Gastroesophageal sphincter (tissue), 3 donors: Measurements from ENCODE around the gene DNAH11.

Experiments used
- CTCF ChIP-seq, 4 experiments: fragments of 200-600 bp in 2 of 4; fragments of 450-650 bp in 2 of 4; sonication (generic) in 1 of 4; IDR thresholded peaks; one replicate each; pipeline ENCODE4 v1.5.1; 2017 to 2019; ENCODE audit warnings: antibody characterized with exemption in 4 of 4, mild to moderate bottlenecking in 2 of 4, moderate library complexity in 2 of 4
- EP300 ChIP-seq: sonication (generic); formaldehyde crosslinking; IDR thresholded peaks from one replicate; pipeline ENCODE4 v1.6.1; 2017; ENCODE audit warnings: antibody characterized with exemption, mild to moderate bottlenecking
- POLR2A ChIP-seq, 2 donors: fragments of 450-650 bp; IDR thresholded peaks; one replicate each; pipeline ENCODE4 v1.6.1; 2017; ENCODE audit warnings: antibody characterized with exemption in 2 of 2, mild to moderate bottlenecking in 2 of 2, moderate library complexity in 1 of 2
- POLR2AphosphoS5 ChIP-seq: sonication (generic); formaldehyde crosslinking; IDR thresholded peaks from one replicate; pipeline ENCODE4 v1.6.1; 2017; ENCODE audit warnings: antibody characterized with exemption

GRCh38 chr7:21829731-21830130 is 286.9 kb downstream of the DNAH11 start:
- TF ChIP-seq CTCF (IDR thresholded peaks at IDR 0.05) (no peak), POLR2A (IDR thresholded peaks at IDR 0.05) (no peak), EP300 (no peak), POLR2AphosphoS5 (no peak)
